ENCODE data around the gene BRI3.

Gene BRI3

GRCh38 chr7:98241674-98242241 lies 39.7 kb upstream of the BRI3 start:
- H3K9ac ChIP-seq (ENCODE audit: low read length) = no peak overlapping the region
- H3K4me1 ChIP-seq (ENCODE audit: insufficient read depth, low read length) = no peaks in the 10 kb centered on the region
- no peaks in the 10 kb centered on the region for H3K9me3 ChIP-seq (ENCODE audit: low read length)
- peaks cover 15% of the 10 kb centered on the region for H3K36me3 ChIP-seq (ENCODE audit: insufficient read depth, low read length)
- H3K4me3 ChIP-seq (ENCODE audit: low read depth in 1 of 2, low read length in 2 of 2) = no peak overlapping the region
- no peaks in the 10 kb centered on the region for H3K27me3 ChIP-seq (ENCODE audit: control insufficient read depth in 1 of 2, insufficient read depth in 2 of 2, low read length in 2 of 2)
- no peak overlapping the region for H3K27ac ChIP-seq (ENCODE audit: low read depth, low read length)

GRCh38 chr7:98242342-98242741 lies 39.1 kb upstream of the BRI3 start:
- Histone ChIP-seq H3K27me3 (ENCODE audit: control insufficient read depth in 1 of 2, insufficient read depth in 2 of 2, low read length in 2 of 2) (no peaks in the 10 kb centered on the region), H3K36me3 (ENCODE audit: insufficient read depth, low read length) (peaks cover 15% of the 10 kb centered on the region), H3K4me1 (ENCODE audit: insufficient read depth, low read length) (no peaks in the 10 kb centered on the region), H3K9ac (ENCODE audit: low read length) (no peak overlapping the region), H3K9me3 (ENCODE audit: low read length) (no peaks in the 10 kb centered on the region), H3K27ac (ENCODE audit: low read depth, low read length) (no peak overlapping the region), H3K4me3 (ENCODE audit: low read depth in 1 of 2, low read length in 2 of 2) (no peak overlapping the region)

GRCh38 chr7:98242934-98243333 lies 38.6 kb upstream of the BRI3 start:
- Histone ChIP-seq H3K4me3 (ENCODE audit: low read depth in 1 of 2, low read length in 2 of 2) (no peak overlapping the region), H3K9me3 (ENCODE audit: low read length) (no peaks in the 10 kb centered on the region), H3K27me3 (ENCODE audit: control insufficient read depth in 1 of 2, insufficient read depth in 2 of 2, low read length in 2 of 2) (no peaks in the 10 kb centered on the region), H3K4me1 (ENCODE audit: insufficient read depth, low read length) (no peaks in the 10 kb centered on the region), H3K36me3 (ENCODE audit: insufficient read depth, low read length) (peaks cover 15% of the 10 kb centered on the region), H3K9ac (ENCODE audit: low read length) (no peak overlapping the region), H3K27ac (ENCODE audit: low read depth, low read length) (no peak overlapping the region)

- H3K4me1 ChIP-seq (ENCODE audit: insufficient read depth, low read length) = no peaks in the 10 kb centered on the region
- no peak overlapping the region for H3K4me3 ChIP-seq (ENCODE audit: low read depth in 1 of 2, low read length in 2 of 2)
- no peak overlapping the region for H3K9ac ChIP-seq (ENCODE audit: low read length)
- H3K27me3 ChIP-seq (ENCODE audit: control insufficient read depth in 1 of 2, insufficient read depth in 2 of 2, low read length in 2 of 2) = no peaks in the 10 kb centered on the region
- H3K36me3 ChIP-seq (ENCODE audit: insufficient read depth, low read length) = peaks cover 4% of the 10 kb centered on the region
- no peaks in the 10 kb centered on the region for H3K9me3 ChIP-seq (ENCODE audit: low read length)
- no peak overlapping the region for H3K27ac ChIP-seq (ENCODE audit: low read depth, low read length)
These were observed 36.6 kb upstream of the BRI3 start for GRCh38 chr7:98244871-98245270.

GRCh38 chr7:98248156-98248555 lies 33.3 kb upstream of the BRI3 start:
- Histone ChIP-seq H3K27ac (ENCODE audit: low read depth, low read length) (no peak overlapping the region), H3K4me1 (ENCODE audit: insufficient read depth, low read length) (peaks cover 15% of the 10 kb centered on the region), H3K9ac (ENCODE audit: low read length) (no peak overlapping the region), H3K27me3 (ENCODE audit: control insufficient read depth in 1 of 2, insufficient read depth in 2 of 2, low read length in 2 of 2) (no peaks in the 10 kb centered on the region), H3K4me3 (ENCODE audit: low read depth in 1 of 2, low read length in 2 of 2) (no peak overlapping the region), H3K9me3 (ENCODE audit: low read length) (no peaks in the 10 kb centered on the region), H3K36me3 (ENCODE audit: insufficient read depth, low read length) (peaks cover 4% of the 10 kb centered on the region)

GRCh38 chr7:98249106-98249505 lies 32.4 kb upstream of the BRI3 start:
- peaks cover 16% of the 10 kb centered on the region for H3K4me1 ChIP-seq (ENCODE audit: insufficient read depth, low read length)
- H3K36me3 ChIP-seq (ENCODE audit: insufficient read depth, low read length) = peaks cover 3% of the 10 kb centered on the region
- H3K27ac ChIP-seq (ENCODE audit: low read depth, low read length) = no peak overlapping the region
- no peak overlapping the region for H3K9ac ChIP-seq (ENCODE audit: low read length)
- no peaks in the 10 kb centered on the region for H3K9me3 ChIP-seq (ENCODE audit: low read length)
- no peak overlapping the region for H3K4me3 ChIP-seq (ENCODE audit: low read depth in 1 of 2, low read length in 2 of 2)
- no peaks in the 10 kb centered on the region for H3K27me3 ChIP-seq (ENCODE audit: control insufficient read depth in 1 of 2, insufficient read depth in 2 of 2, low read length in 2 of 2)

GRCh38 chr7:98250789-98251188 lies 30.7 kb upstream of the BRI3 start:
- no peaks in the 10 kb centered on the region for H3K27me3 ChIP-seq (ENCODE audit: control insufficient read depth in 1 of 2, insufficient read depth in 2 of 2, low read length in 2 of 2)
- H3K36me3 ChIP-seq (ENCODE audit: insufficient read depth, low read length) = no peaks in the 10 kb centered on the region
- H3K9me3 ChIP-seq (ENCODE audit: low read length) = no peaks in the 10 kb centered on the region
- H3K9ac ChIP-seq (ENCODE audit: low read length) = no peak overlapping the region
- no peak overlapping the region for H3K27ac ChIP-seq (ENCODE audit: low read depth, low read length)
- H3K4me3 ChIP-seq (ENCODE audit: low read depth in 1 of 2, low read length in 2 of 2) = peak overlapping the region in 1 of 2 donors; percentile 58
- H3K4me1 ChIP-seq (ENCODE audit: insufficient read depth, low read length) = peaks cover 16% of the 10 kb centered on the region

GRCh38 chr7:98251231-98251600 lies 30.3 kb upstream of the BRI3 start:
- H3K27ac ChIP-seq (ENCODE audit: low read depth, low read length) = peak overlapping the region; percentile 88
- H3K9ac ChIP-seq (ENCODE audit: low read length) = peak overlapping the region; percentile 35
- H3K36me3 ChIP-seq (ENCODE audit: insufficient read depth, low read length) = no peaks in the 10 kb centered on the region
- peaks cover 16% of the 10 kb centered on the region for H3K4me1 ChIP-seq (ENCODE audit: insufficient read depth, low read length)
- peak overlapping the region; percentile 58 to 96 for H3K4me3 ChIP-seq (ENCODE audit: low read depth in 1 of 2, low read length in 2 of 2)
- no peaks in the 10 kb centered on the region for H3K9me3 ChIP-seq (ENCODE audit: low read length)
- H3K27me3 ChIP-seq (ENCODE audit: control insufficient read depth in 1 of 2, insufficient read depth in 2 of 2, low read length in 2 of 2) = no peaks in the 10 kb centered on the region

- no peaks in the 10 kb centered on the region for H3K27me3 ChIP-seq (ENCODE audit: control insufficient read depth in 1 of 2, insufficient read depth in 2 of 2, low read length in 2 of 2)
- peak within 1 kb of the TSS; percentile 35 for H3K9ac ChIP-seq (ENCODE audit: low read length)
- peaks cover 2% of the 10 kb centered on the region for H3K36me3 ChIP-seq (ENCODE audit: insufficient read depth, low read length)
- H3K4me1 ChIP-seq (ENCODE audit: insufficient read depth, low read length) = peaks cover 16% of the 10 kb centered on the region
- H3K27ac ChIP-seq (ENCODE audit: low read depth, low read length) = peak within 1 kb of the TSS; percentile 88
- no peaks in the 10 kb centered on the region for H3K9me3 ChIP-seq (ENCODE audit: low read length)
- H3K4me3 ChIP-seq (ENCODE audit: low read depth in 1 of 2, low read length in 2 of 2) = peak within 1 kb of the TSS; percentile 58 to 96
These were observed 29.7 kb upstream of the BRI3 start, which contains the start of gene TECPR1 for GRCh38 chr7:98251601-98252424. Gene TECPR1, minus strand, starts transcription at chr7:98252232. Its CDS starts 6,086 bp downstream, at chr7:98246146.

GRCh38 chr7:98252425-98253054 lies 28.9 kb upstream of the BRI3 start:
- Histone ChIP-seq H3K27ac (ENCODE audit: low read depth, low read length) (peak overlapping the region; percentile 68), H3K9ac (ENCODE audit: low read length) (no peak overlapping the region), H3K27me3 (ENCODE audit: control insufficient read depth in 1 of 2, insufficient read depth in 2 of 2, low read length in 2 of 2) (no peaks in the 10 kb centered on the region), H3K4me3 (ENCODE audit: low read depth in 1 of 2, low read length in 2 of 2) (peak overlapping the region; percentile 58 to 96), H3K4me1 (ENCODE audit: insufficient read depth, low read length) (peaks cover 16% of the 10 kb centered on the region), H3K36me3 (ENCODE audit: insufficient read depth, low read length) (peaks cover 5% of the 10 kb centered on the region), H3K9me3 (ENCODE audit: low read length) (no peaks in the 10 kb centered on the region)

- Histone ChIP-seq H3K9me3 (ENCODE audit: low read length) (no peaks in the 10 kb centered on the region), H3K27ac (ENCODE audit: low read depth, low read length) (no peak overlapping the region)
These were observed 27.0 kb upstream of the BRI3 start for GRCh38 chr7:98254516-98254915.

More at GRCh38 chr7:98254516-98254915, 27.0 kb upstream of the BRI3 start:
- H3K4me3 ChIP-seq (ENCODE audit: low read depth in 1 of 2, low read length in 2 of 2) = no peak overlapping the region
- peaks cover 5% of the 10 kb centered on the region for H3K36me3 ChIP-seq (ENCODE audit: insufficient read depth, low read length)
- no peaks in the 10 kb centered on the region for H3K27me3 ChIP-seq (ENCODE audit: control insufficient read depth in 1 of 2, insufficient read depth in 2 of 2, low read length in 2 of 2)
- no peak overlapping the region for H3K9ac ChIP-seq (ENCODE audit: low read length)
- peaks cover 16% of the 10 kb centered on the region for H3K4me1 ChIP-seq (ENCODE audit: insufficient read depth, low read length)

Data from muscle layer of colon (tissue), 2 donors.